ENCODE results near the gene HTR7.

- TF ChIP-seq CTCF (IDR thresholded peaks at IDR 0.05) (no peak), POLR2A (IDR thresholded peaks at IDR 0.05) (no peak)
Observed at GRCh38 chr10:90775351-90776028, 82.3 kb downstream of the HTR7 start.
